ENCODE data around the gene CDK14. TPM values are rescaled to one million over a fixed set of nuclear protein-coding genes. Genes with fewer than 3 reads are reported as not detected.

CDK14 gene
- total and polyA plus RNA-seq, 2 of the 8 experiments (the other 6 are each of a cell fraction or from before 2014, with no cell fraction given) = 5.5 to 47.3 TPM

DNA sequence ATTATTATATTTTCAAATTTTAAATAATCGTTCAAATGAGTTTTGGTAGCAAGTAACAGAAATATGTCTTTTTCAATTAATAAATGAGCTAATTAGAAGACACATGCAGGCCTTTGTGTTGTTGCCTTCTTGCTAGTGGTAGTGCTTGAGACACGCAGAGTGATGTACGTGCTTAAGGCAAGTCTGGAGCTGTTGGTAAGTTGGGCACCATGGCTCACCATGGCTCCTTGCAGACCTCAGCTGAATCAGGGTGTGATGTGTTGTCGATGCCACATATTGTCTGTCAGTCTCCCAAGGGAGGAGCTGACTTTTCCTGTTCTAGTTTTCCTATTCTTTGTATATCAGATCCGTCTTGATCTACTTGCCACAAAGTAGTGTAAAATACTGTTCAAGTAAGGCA lies 8.3 kb downstream of the CDK14 start (continued):
- TF ChIP-seq RNF2 (IDR thresholded peaks at IDR 0.05; ENCODE audit: borderline replicate concordance, low read depth, low read length, missing control alignments, poor library complexity, severe bottlenecking) (no peak), YY1 (IDR thresholded peaks at IDR 0.05; ENCODE audit: low read depth, low read length) (no peak), POLR2A (IDR thresholded peaks at IDR 0.05; ENCODE audit: control extremely low read depth in 1 of 2, low read depth in 2 of 2, low read length in 2 of 2) (no peak), GTF2F1 (IDR thresholded peaks at IDR 0.05; ENCODE audit: borderline replicate concordance, low read depth, low read length) (no peak), TCF12 (IDR thresholded peaks at IDR 0.05; ENCODE audit: low read depth, low read length) (no peak), ZNF274 (IDR thresholded peaks at IDR 0.05; ENCODE audit: borderline replicate concordance, extremely low read depth, low read length) (no peak)
